ENCODE measurements around the gene VSTM4. TPM values are rescaled to one million over a fixed set of nuclear protein-coding genes. Genes with fewer than 3 reads are reported as not detected.
A peak's percentile ranks its signal among the peaks of the same experiment; 100 is the strongest.

Gene VSTM4
- total RNA-seq, 1 donor from 2014 or later = 21.1 TPM

DNA sequence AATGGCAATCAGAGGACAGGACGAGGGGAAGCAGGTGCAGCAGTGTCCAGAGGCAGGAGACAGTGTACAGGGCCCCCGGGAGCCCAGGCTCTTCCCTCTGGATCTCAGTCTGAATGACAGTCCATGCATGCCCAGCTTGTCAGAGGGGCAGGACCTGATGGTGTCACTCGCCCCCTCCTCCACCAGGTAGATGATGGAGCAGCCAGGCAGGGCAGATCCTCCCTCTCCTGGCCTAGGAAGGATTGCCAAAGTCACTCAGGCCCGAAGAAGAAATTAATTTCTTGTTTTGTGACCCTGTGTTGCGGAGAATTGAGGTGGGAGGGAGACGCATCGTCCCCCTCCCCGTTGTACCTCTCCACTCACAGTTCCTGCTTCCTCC is 4.0 kb downstream of the VSTM4 start:
- no peak overlapping the region for H3K4me3 ChIP-seq
- intact Hi-C loops (cut with micrococcal nuclease) = no loop called here
- TF ChIP-seq, protein P1, sequence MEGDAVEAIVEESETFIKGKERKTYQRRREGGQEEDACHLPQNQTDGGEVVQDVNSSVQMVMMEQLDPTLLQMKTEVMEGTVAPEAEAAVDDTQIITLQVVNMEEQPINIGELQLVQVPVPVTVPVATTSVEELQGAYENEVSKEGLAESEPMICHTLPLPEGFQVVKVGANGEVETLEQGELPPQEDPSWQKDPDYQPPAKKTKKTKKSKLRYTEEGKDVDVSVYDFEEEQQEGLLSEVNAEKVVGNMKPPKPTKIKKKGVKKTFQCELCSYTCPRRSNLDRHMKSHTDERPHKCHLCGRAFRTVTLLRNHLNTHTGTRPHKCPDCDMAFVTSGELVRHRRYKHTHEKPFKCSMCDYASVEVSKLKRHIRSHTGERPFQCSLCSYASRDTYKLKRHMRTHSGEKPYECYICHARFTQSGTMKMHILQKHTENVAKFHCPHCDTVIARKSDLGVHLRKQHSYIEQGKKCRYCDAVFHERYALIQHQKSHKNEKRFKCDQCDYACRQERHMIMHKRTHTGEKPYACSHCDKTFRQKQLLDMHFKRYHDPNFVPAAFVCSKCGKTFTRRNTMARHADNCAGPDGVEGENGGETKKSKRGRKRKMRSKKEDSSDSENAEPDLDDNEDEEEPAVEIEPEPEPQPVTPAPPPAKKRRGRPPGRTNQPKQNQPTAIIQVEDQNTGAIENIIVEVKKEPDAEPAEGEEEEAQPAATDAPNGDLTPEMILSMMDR (IDR thresholded peaks at IDR 0.05; ENCODE audit: borderline replicate concordance) = no peak
- H3K27me3 ChIP-seq (ENCODE audit: low read depth) = no peaks in the 10 kb centered on the region
- DNase-seq = no peak
- H3K4me1 ChIP-seq = peaks cover 93% of the 10 kb centered on the region
- no peaks in the 10 kb centered on the region for H3K36me3 ChIP-seq
- no peaks in the 10 kb centered on the region for H3K9me3 ChIP-seq (replicated peaks)
- H3K27ac ChIP-seq (replicated peaks) = peak overlapping the region; percentile 88

DNA sequence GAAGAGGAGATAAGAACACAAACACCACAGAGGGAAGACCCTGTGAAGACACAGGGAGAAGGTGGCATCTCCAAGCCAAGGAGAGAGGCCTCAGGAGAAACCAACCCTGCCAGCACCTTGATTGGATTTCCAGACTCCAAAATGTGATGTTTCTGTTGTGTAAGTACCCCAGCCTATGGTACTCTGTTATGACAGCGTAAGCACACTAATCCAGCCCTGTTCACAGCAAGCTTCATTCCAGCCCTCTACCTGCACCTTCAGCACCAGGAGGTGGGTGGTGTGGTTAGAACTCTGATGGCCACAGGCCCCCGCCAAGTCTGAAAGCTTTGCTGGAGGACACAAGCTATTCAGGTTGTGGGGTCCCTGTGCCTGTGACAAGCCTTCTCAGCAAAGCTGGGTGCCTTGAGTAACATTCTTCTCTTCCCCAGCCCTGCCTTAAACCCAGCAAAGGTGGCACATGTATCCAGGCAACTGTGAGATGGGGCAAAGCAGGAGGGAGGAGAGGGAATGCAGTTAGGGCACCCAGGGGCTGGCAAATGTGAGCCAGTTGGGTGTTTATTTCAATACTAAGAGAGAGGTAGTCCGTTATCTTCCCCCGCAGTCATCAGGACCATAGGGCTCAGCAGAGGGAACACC is 4.5 kb downstream of the VSTM4 start:
- Histone ChIP-seq H3K9me3 (replicated peaks) (no peaks in the 10 kb centered on the region), H3K27ac (replicated peaks) (peak overlapping the region; percentile 88), H3K4me1 (peaks cover 96% of the 10 kb centered on the region), H3K36me3 (no peaks in the 10 kb centered on the region), H3K4me3 (peak overlapping the region; percentile 42), H3K27me3 (ENCODE audit: low read depth) (no peaks in the 10 kb centered on the region)
- intact Hi-C loops (cut with micrococcal nuclease) = no loop called here
- no peak for DNase-seq
- TF ChIP-seq, protein P1 (IDR thresholded peaks at IDR 0.05; ENCODE audit: borderline replicate concordance) = no peak

DNA sequence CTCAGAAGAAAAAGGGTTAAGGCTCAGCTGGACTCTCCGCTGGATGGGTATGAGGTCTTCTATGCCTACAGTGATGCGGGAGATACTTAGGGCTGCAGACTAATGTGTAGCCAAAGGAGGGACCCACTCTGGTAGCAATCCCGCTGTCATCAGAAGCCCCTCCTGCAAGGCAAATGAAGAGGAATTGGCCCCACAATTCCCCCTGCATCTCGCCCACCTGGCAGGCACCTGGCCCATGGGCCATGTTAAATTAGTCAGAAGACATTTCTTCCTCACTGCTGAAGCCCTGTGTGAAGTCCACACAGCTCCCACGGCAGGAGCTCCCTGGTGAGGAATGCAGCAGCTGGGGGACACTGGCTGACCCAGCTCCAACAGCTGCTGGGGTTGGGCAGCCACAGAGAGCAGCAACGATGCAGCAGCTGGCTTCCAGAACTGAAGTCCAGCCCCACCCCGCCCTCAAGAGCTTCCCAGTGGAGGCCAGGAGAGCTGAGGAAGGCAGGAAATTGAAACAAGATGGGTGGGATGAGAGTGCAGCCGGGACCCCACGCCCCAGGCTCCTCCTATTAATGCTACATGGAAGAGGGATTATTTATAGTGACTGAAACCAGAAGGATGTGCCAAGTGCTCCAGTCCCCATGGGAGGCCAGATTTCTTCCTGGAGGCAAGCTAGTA is 5.5 kb downstream of the VSTM4 start:
- no peaks in the 10 kb centered on the region for H3K36me3 ChIP-seq
- intact Hi-C loops (cut with micrococcal nuclease) = no loop called here
- DNase-seq = peak; percentile 84
- H3K4me1 ChIP-seq = peaks cover 100% of the 10 kb centered on the region
- no peaks in the 10 kb centered on the region for H3K27me3 ChIP-seq (ENCODE audit: low read depth)
- peak overlapping the region; percentile 88 for H3K27ac ChIP-seq (replicated peaks)
- TF ChIP-seq, protein P1 (IDR thresholded peaks at IDR 0.05; ENCODE audit: borderline replicate concordance) = no peak
- no peaks in the 10 kb centered on the region for H3K9me3 ChIP-seq (replicated peaks)
- peak overlapping the region; percentile 42 for H3K4me3 ChIP-seq

DNA sequence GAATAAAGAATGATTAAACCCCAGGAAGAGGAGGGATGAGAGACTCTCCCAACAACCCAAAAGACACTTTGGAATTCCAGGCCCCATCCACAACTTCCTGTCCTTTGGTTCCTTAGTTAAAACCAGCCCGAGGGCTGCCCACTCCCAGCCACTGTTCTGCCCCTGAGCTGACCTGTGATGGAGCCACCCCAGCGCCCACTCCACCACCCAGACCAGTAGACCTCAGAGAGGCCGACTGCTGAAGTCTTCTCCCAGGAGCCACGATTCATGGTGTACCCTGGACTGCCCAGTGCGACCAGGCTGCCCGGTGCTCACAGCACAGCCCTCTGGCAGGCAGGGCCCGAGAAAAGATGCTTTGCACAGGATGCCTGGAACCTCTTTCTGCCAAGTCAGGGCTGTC is 6.7 kb downstream of the VSTM4 start:
- no peak for DNase-seq
- H3K27ac ChIP-seq (replicated peaks) = peak overlapping the region; percentile 88
- no peaks in the 10 kb centered on the region for H3K36me3 ChIP-seq
- TF ChIP-seq, protein P1 (IDR thresholded peaks at IDR 0.05; ENCODE audit: borderline replicate concordance) = no peak
- no peak overlapping the region for H3K4me3 ChIP-seq
- intact Hi-C loops (cut with micrococcal nuclease) = no loop called here
- peaks cover 96% of the 10 kb centered on the region for H3K4me1 ChIP-seq
- H3K27me3 ChIP-seq (ENCODE audit: low read depth) = no peaks in the 10 kb centered on the region
- no peaks in the 10 kb centered on the region for H3K9me3 ChIP-seq (replicated peaks)

DNA sequence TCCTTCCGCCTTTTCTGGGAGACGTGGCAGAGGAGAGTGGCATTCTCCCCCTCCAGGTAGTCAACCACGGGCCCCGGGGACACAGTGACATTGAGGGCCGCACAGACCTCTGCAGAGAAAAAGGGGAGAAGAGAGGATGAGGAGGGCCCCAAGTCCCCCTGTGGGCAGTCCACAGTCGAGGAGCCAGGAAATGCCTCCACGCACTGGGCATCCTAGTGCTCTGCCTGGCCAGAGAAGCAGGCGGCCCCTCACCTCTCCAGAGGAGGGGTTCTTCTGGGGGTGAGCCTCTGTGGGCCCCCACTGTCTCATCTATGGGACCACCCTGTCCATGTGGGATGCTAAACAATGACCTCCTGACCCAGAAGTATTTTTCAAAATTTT is 7.4 kb downstream of the VSTM4 start:
- Histone ChIP-seq H3K4me1 (peaks cover 88% of the 10 kb centered on the region), H3K9me3 (replicated peaks) (no peaks in the 10 kb centered on the region), H3K36me3 (no peaks in the 10 kb centered on the region), H3K4me3 (no peak overlapping the region), H3K27ac (replicated peaks) (peak overlapping the region; percentile 88), H3K27me3 (ENCODE audit: low read depth) (no peaks in the 10 kb centered on the region)
- intact Hi-C loops (cut with micrococcal nuclease) = no loop called here
- no peak for DNase-seq
- TF ChIP-seq, protein P1 (IDR thresholded peaks at IDR 0.05; ENCODE audit: borderline replicate concordance) = no peak
